DMS53 treated with DMSO at 0.1 percent for 48 hours (cell line): ENCODE measurements around the gene ATP5F1A.
"Not testable (repeated sequence)": the region's sequence is repeated elsewhere in the genome, so short reads cannot be mapped to it uniquely, and the experiment has no call there.

Source experiments
- DNase-seq: peaks from one replicate; lab custom pipeline; 2025; ENCODE audit not compliant: unreplicated experiment; lab: John Stamatoyannopoulos, UW

Gene ATP5F1A

GRCh38 chr18:46097801-46098615 lies at the start of gene ATP5F1A:
TSS of gene ATP5F1A (minus strand) at chr18:46098296. CDS start at chr18:46098231, 65 bp downstream.
- DNase-seq: peak; percentile 94

- no peak for DNase-seq
Observed at GRCh38 chr18:46141199-46141598, 43.1 kb upstream of the ATP5F1A start.

DNA sequence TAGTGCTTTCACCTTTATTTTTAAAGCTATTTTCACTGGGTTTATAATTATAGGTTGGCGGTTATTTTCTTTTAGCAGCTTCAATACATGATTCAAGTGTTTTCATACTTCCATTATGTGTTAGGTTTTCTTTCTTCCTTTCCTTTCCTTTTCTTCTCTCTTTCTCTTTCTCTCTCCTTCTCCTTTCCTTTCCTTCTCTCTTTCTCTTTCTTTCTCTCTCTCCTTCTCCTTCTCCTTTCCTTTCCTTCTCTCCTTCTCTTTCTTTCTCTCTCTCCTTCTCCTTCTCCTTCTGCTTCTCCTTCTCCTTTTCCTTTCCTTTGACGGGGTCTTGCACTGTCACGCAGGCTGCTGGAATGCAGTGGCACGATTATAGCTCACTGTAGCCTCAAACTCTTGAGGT lies 42.1 kb upstream of the ATP5F1A start:
- no peak for DNase-seq

DNA sequence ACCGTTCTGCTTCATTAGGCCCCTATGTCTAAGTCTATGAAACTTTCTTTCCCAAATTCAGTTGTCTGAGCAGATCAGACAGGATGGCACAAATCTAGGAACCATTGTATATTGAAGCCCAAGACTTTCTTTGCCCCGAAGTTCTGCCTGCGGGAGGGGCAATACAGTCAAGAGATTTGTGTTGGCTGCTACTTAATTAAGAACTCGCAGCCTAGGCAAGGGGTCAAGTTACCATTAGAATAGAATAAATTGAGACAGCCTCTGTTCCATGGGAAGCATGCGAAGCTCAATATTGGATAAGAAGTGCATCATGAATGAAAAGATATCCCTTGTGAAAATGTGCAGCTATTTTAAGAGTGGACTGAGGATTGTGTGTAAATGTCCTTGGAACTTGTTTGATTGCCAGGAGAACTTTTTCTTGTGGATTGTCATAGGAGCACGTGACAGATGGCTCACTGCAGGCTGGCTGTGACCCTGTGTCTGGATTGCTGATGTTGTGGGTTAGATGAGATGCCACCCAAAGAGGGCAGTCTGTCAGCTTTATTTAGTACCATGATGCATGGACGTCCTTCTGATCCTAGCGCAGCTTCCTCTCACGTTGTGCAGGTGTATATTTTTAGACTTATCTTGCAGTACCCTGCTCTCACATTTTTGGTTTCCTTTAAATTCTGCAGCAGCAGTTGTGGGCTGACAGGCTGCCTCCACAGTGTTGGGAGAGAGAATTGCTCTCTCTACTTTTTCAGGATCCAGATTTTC lies 37.0 kb upstream of the ATP5F1A start:
- DNase-seq: no peak

GRCh38 chr18:46133534-46133933 lies 35.4 kb upstream of the ATP5F1A start:
- no peak for DNase-seq

GRCh38 chr18:46130549-46130948 lies 32.5 kb upstream of the ATP5F1A start:
- not testable (repeated sequence) for DNase-seq

DNA sequence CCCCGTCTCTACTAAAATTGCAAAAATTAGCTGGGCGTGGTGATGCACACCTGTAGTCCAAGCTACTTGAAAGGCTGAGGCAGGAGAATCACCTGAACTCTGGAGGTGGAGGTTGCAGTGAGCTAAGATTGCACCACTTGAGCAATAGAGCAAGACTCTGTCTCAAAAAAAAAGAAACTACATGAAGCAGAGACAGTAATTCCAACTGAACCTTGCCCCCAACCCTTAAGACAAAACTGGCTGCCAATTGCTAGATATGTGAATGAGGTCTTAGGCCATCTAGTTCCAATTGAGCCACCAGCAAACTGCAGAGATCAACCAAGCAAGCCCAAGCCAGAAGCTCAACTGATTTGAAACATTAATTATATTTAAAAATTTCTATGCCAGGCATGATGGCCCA lies 32.0 kb upstream of the ATP5F1A start:
- DNase-seq: no peak

- DNase-seq: not testable (repeated sequence)
Observed at GRCh38 chr18:46126625-46127024, 28.5 kb upstream of the ATP5F1A start.

DNA sequence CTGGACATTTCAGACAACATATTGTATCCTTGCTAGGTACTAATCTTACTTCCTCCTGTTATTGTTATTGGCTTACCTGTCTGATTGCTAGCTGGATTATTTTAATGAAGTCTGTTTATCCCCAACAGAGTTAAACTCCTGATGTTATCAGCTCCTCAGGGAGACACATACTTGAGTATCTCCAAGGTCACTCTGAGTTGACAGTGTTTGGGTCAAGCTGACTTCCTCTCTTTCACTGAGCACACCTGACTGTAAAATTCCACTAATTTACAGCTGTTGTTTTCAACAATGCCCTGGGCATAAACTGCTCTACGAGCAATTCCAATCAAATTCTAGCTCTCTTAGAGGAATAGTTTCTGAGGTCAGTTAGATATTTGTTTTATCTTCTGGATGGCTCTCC lies 15.7 kb upstream of the ATP5F1A start:
- DNase-seq: no peak

DNA sequence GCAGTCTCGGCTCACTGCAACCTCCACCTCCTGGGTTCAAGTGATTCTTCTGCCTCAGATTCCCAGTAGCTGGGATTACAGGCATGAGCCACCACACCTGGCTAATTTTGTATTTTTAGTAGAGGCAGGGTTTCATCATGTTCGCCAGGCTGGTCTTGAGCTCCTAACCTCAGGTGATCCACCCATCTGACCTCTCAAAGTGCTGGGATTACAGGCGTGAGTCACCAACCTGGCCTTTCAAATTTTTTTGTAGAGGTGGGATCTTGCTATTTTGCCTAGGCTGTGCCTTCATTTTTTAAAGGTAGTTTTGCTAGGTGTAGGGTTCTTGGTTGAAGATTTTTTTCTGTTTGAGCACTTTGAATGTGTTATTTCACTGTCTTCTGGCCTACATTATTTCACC lies 12.3 kb upstream of the ATP5F1A start:
- no peak for DNase-seq

DNA sequence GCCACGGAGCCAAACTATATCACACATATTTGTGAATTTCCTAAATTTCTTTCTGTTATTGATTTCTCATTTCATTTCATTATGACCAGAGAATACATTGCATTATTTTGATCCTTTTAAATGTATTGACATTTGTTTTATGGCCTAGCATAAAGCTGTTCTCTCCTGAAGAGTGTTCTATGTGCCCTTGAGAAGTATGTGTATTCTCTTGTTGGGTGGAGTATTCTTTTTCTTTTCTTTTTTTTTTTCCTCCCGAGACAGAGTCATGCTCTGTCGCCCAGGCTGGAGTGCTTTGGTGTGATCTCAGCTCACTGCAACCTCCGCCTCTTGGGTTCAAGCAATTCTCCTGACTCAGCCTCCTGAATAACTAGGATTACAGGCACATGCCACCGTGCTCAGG lies 11.3 kb upstream of the ATP5F1A start:
- DNase-seq: no peak

DNA sequence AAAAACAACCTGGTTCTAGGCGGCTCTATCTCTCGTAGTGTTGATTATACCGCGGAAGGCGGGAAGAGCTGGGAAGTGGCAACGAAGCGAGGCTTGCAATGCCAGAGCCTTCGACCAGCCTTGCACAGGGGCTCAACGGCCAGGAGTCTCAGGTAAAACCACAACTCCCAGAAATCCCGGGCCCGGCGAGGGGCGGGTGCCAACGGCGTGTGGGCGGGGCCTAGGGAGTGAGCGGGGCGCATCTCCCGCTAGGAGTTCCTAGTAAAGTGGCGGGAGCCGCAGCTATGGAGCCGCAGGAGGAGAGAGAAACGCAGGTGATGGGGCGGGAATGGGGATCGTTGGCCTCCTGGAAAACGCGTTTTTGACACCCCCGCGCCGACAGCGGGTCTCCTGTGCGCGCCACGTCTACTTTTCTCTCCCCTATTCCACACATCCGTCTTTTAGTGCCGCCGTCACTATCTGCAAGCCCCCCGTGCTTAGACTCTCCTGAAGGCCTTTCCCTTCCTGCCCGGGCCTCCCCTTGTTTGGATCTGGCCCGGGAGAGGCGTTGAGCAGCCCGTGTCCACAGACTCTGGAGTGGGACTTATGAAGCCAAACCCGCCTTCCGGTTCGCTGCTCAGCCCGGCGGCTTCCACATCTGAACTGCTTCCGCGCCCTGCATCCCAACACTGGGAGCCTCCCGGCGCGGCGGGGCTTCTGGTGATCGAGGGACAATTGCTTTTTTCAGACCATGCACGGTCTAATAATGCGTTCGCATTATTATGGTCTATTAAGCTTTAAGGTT lies 6.2 kb upstream of the ATP5F1A start, which contains the start of gene HAUS1:
HAUS1 (plus strand) TSS at position 258 of the 784 bp plus-strand sequence; CDS start at position 285, 27 bp downstream.
- DNase-seq: peak; percentile 97

DNA sequence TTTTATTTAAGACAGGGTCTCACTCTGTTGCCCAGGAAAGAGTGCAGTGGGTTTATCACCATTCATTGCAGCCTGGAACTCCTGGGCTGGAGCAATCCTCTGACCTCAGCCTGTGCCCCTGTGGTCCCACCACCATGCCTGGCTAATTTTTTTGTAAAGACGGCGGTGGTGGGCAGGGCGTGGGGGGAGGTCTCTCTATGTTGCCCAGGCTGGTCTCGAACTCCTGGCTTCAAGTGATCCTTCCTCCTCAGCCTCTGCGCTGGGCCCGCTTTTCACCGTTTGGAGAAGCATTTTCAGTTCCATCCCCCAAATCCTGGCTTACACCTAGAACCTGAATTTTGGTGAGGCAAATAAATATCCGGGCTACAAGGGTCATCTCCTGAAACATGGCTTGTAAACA lies 1.4 kb upstream of the ATP5F1A start:
- no peak for DNase-seq

DNA sequence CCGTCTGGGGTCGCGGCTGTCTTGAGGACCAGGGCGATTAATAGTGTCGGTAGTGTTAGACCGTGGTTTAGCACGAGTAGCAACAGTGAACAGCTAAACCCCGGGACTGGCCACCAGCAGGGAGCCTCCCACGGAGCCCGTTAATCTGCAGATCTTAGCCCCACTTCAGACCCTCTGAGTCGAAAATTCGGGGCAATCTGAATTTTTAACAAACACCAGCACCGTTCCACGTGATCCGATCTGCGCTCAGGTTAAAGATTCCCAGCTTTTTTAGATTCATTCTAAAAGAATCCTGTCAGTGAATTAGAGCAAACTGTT lies 479 bp upstream of the ATP5F1A start:
- DNase-seq: peak; percentile 56

GRCh38 chr18:46097431-46097800 lies 680 bp downstream of the ATP5F1A start:
- DNase-seq: no peak

DNA sequence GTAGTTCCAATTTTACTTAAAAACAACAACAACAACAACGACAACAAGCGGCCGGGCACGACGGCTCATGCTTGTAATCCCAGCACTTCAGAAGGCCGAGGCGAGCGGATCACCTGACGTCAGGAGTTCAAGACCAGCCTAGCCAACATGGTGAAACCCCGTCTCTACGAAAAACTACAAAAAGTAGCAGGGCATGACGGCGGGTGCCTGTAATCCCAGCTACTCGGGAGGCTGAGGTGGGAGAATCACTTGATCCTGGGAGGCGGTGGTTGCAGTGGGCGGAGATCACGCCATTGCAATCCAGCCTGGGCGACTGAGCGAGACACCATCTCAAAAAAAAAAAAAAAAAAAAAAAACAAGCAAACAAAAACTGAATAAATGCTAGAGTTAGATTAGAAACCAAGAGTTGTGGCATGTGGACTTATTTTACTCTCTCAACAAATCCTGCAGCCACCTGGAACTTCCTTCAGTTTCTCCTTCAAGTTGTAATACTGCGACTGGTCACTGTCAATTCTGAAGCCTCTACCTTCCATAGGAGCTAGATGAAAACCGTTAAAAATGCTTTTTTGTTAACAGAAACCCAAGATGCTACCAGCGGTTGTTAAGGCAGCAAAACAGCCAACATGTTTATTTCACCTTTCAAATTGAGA lies 1.3 kb downstream of the ATP5F1A start:
- no peak for DNase-seq

DNA sequence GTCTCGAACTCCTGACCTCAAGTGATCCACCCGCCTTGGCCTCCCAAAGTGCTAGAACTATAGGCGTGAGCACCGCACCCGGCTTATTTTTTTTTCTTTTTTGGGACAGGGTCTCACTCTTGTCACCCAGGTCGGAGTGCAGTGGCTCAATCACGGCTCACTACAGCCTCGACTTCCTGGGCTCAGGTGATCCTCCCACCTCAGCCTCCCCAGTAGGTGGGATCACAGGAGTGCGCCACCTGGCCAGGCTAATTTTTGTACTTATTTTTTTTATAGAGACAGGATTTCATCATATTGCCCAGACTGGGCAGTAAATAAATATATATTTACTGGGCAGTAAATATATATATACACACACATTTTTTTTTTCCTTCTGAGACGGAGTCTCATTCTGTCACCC lies 2.6 kb downstream of the ATP5F1A start:
- no peak for DNase-seq

DNA sequence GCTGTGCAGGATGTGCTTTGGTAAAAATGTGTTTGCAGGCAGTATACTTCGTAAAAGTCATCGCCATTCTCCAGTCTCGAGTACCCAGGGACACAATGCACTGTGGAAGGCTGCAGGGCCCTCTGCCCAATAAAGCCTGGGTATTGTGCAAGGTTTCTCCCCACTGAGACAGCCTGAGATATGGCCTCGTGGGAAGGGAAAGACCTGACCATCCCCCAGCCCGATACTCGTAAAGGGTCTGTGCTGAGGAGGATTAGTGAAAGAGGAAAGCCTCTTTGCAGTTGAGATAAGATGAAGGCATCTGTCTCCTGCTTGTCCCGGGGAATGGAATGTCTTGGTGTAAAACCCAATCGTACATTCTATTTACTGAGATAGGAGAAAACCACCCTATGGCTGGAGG lies 9.6 kb downstream of the ATP5F1A start:
- DNase-seq: not testable (repeated sequence)

DNA sequence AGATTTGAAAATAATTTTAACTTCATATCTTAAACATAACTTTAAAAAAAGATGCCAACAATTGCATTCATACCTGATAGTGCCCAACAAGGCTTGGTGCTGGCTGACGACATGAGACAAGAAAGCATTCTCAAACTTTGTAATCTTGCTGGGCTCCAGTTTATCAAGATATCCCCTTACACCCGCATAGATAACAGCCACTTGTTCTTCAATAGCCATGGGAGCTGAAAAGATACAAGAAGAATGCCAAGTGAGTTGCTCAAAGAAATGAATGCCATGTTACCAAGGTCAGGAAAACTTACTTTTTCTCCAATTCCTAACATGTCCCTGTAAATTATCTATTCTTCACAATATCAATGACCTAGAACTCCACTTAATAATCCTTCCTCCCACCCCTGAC lies 13.7 kb downstream of the ATP5F1A start:
- DNase-seq: no peak

DNA sequence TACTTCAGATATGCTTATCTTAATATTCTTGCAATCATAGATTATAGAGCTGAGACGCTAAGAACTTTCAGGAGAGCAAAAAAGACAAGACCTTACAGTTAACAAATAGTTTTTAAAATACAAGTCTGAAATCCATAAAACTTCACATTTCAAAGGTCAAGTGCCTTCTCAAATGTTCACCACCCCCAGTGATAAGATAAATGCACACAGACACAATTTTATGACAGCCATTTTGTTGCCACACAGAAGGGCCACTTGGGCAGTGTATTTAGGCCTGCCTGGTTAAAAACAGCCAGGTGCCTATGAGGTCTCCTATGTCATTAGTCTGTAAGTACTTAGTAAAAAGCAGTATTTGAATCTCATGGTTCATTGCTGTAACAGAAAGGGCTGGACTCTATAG lies 17.9 kb downstream of the ATP5F1A start:
- no peak for DNase-seq

DNA sequence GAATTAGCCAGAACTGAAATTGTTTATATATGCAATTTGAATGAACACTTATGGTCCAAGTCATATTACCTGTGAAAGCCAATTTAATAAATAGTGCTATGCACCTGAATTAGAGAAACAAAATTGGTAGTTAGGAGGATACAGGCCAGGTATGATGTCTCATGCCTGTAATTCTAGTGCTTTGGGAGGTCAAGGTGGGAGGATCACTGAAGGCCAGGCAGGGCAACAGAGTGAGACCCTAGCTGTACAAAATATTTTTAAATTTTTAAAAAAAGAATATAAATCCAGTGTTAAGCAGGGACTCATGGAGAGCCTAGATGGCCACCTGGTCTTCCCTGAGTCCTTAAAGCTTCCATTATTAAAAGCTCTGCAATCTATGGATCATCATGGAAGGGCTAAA lies 18.8 kb downstream of the ATP5F1A start:
- no peak for DNase-seq
